Osteoblast (primary cell): ENCODE results near the gene TPCN1. TPM values are rescaled to one million over a fixed set of nuclear protein-coding genes. Genes with fewer than 3 reads are reported as not detected.

Experiments
- DNase-seq: peaks from one replicate; pipeline ENCODE4 v3.0.0; 2011; ENCODE audit warnings: low spot score, mixed read lengths; ENCODE audit not compliant: insufficient read length; ENCODE audit errors: missing footprints
- H2AFZ ChIP-seq: 2 replicates; pipeline ENCODE4 v1.6.0; 2011; ENCODE audit warnings: mild to moderate bottlenecking, low read length
- H3K27ac ChIP-seq: 2 replicates; pipeline ENCODE4 v1.5.1; 2011; ENCODE audit warnings: mild to moderate bottlenecking, low read depth, low read length, moderate library complexity
- H3K27me3 ChIP-seq: 2 replicates; pipeline ENCODE4 v1.6.0; 2012; ENCODE audit warnings: mild to moderate bottlenecking, control low read depth, inconsistent platforms, low read length, moderate library complexity; ENCODE audit not compliant: insufficient read depth
- H3K36me3 ChIP-seq: 2 replicates; pipeline ENCODE4 v1.5.1; 2011; ENCODE audit warnings: mild to moderate bottlenecking, low read length, control low read depth, moderate library complexity; ENCODE audit not compliant: insufficient read depth
- H3K4me1 ChIP-seq: 2 replicates; pipeline ENCODE4 v1.5.1; 2011; ENCODE audit warnings: mild to moderate bottlenecking, low read length, control low read depth, moderate library complexity; ENCODE audit not compliant: insufficient read depth
- H3K4me2 ChIP-seq: 2 replicates; pipeline ENCODE4 v1.6.0; 2011; ENCODE audit warnings: mild to moderate bottlenecking, low read length; ENCODE audit not compliant: insufficient read depth
- H3K4me3 ChIP-seq: fragments of 200-600 bp; sonication (generic); 3 replicates; pipeline ENCODE4 v1.5.1; 2012; ENCODE audit warnings: mild to moderate bottlenecking, low read length, inconsistent platforms; ENCODE audit not compliant: insufficient read depth
- H3K79me2 ChIP-seq: 2 replicates; pipeline ENCODE4 v1.6.0; 2012; ENCODE audit warnings: mild to moderate bottlenecking, low read length, control low read depth, inconsistent platforms; ENCODE audit not compliant: insufficient read depth
- H3K9me3 ChIP-seq: 2 replicates; pipeline ENCODE4 v1.5.1; 2011; ENCODE audit warnings: low read depth, low read length, control low read depth
- H4K20me1 ChIP-seq: 2 replicates; pipeline ENCODE4 v1.6.0; 2012; ENCODE audit warnings: mild to moderate bottlenecking, low read length, control low read depth; ENCODE audit not compliant: insufficient read depth
- CTCF ChIP-seq: IDR thresholded peaks from 2 replicates; pipeline ENCODE4 v1.5.1; 2011; ENCODE audit warnings: mild to moderate bottlenecking, low read depth, low read length, moderate library complexity; ENCODE audit errors: extremely low read depth
- total RNA-seq: library from RNA; depleted of rRNA; stranded (reverse); fragments of >200 nt; gene quantifications from 2 replicates; pipeline ENCODE4 v1.2.3, GENCODE V29; 2012

The TPCN1 gene
- total RNA-seq, 1 donor, result 25.7 TPM

GRCh38 chr12:113257564-113257963 is 36.3 kb downstream of the TPCN1 start:
- Histone ChIP-seq H3K36me3 (peaks cover 3% of the 10 kb centered on the region), H3K27me3 (no peaks in the 10 kb centered on the region), H3K27ac (no peak overlapping the region), H3K4me3 (no peak overlapping the region), H3K4me1 (no peaks in the 10 kb centered on the region), H3K4me2 (no peak overlapping the region), H4K20me1 (no peaks in the 10 kb centered on the region), H3K9me3 (peaks cover 2% of the 10 kb centered on the region), H2AFZ (no peak overlapping the region), H3K79me2 (no peaks in the 10 kb centered on the region)
- TF ChIP-seq CTCF, result no peak
- no peak for DNase-seq

- Histone ChIP-seq H3K4me1 (no peaks in the 10 kb centered on the region), H3K4me3 (no peak overlapping the region), H3K9me3 (no peaks in the 10 kb centered on the region), H2AFZ (no peak overlapping the region), H3K27me3 (no peaks in the 10 kb centered on the region), H4K20me1 (no peaks in the 10 kb centered on the region), H3K27ac (no peak overlapping the region), H3K79me2 (no peaks in the 10 kb centered on the region), H3K36me3 (peaks cover 13% of the 10 kb centered on the region), H3K4me2 (no peak overlapping the region)
- no peak for TF ChIP-seq CTCF
- DNase-seq, result no peak
Observed at GRCh38 chr12:113260127-113260526, 38.9 kb downstream of the TPCN1 start.

- Histone ChIP-seq H3K4me2 (no peak overlapping the region), H4K20me1 (no peaks in the 10 kb centered on the region), H3K27ac (no peak overlapping the region), H3K79me2 (no peaks in the 10 kb centered on the region), H3K4me1 (no peaks in the 10 kb centered on the region), H3K9me3 (no peaks in the 10 kb centered on the region), H3K4me3 (no peak overlapping the region), H3K36me3 (peaks cover 13% of the 10 kb centered on the region), H3K27me3 (no peaks in the 10 kb centered on the region), H2AFZ (no peak overlapping the region)
- no peak for TF ChIP-seq CTCF
- DNase-seq, result no peak
Observed at GRCh38 chr12:113260636-113261300, 39.5 kb downstream of the TPCN1 start.

- Histone ChIP-seq H3K27ac (no peak overlapping the region), H3K79me2 (no peaks in the 10 kb centered on the region), H3K4me1 (no peaks in the 10 kb centered on the region), H4K20me1 (no peaks in the 10 kb centered on the region), H3K4me3 (no peak overlapping the region), H2AFZ (no peak overlapping the region), H3K9me3 (no peaks in the 10 kb centered on the region), H3K4me2 (no peak overlapping the region), H3K36me3 (peaks cover 13% of the 10 kb centered on the region), H3K27me3 (no peaks in the 10 kb centered on the region)
- no peak for DNase-seq
- TF ChIP-seq CTCF, result no peak
Observed at GRCh38 chr12:113261847-113262470, 40.7 kb downstream of the TPCN1 start.
